ENCODE results near the gene LETM1.

- TF ChIP-seq, protein P1, sequence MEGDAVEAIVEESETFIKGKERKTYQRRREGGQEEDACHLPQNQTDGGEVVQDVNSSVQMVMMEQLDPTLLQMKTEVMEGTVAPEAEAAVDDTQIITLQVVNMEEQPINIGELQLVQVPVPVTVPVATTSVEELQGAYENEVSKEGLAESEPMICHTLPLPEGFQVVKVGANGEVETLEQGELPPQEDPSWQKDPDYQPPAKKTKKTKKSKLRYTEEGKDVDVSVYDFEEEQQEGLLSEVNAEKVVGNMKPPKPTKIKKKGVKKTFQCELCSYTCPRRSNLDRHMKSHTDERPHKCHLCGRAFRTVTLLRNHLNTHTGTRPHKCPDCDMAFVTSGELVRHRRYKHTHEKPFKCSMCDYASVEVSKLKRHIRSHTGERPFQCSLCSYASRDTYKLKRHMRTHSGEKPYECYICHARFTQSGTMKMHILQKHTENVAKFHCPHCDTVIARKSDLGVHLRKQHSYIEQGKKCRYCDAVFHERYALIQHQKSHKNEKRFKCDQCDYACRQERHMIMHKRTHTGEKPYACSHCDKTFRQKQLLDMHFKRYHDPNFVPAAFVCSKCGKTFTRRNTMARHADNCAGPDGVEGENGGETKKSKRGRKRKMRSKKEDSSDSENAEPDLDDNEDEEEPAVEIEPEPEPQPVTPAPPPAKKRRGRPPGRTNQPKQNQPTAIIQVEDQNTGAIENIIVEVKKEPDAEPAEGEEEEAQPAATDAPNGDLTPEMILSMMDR (IDR thresholded peaks at IDR 0.05; ENCODE audit: poor library complexity): no peak
- no peak for TF ChIP-seq EZH2 (IDR thresholded peaks at IDR 0.05; ENCODE audit: borderline replicate concordance)
These were observed 58.6 kb downstream of the LETM1 start for GRCh38 chr4:1797298-1797860.
